Measurements from ENCODE around the gene SOAT1.

- TF ChIP-seq BCL11A (IDR thresholded peaks at IDR 0.05; ENCODE audit: low read depth, low read length) (no peak), ZNF687 (IDR thresholded peaks at IDR 0.05) (no peak), CTCF (IDR thresholded peaks at IDR 0.05 in 2 of 3, conservative IDR thresholded peaks at IDR 0.05 in 1 of 3; ENCODE audit: control insufficient read depth in 2 of 3, extremely low read depth in 1 of 3, insufficient read depth in 1 of 3, low read depth in 3 of 3, low read length in 3 of 3) (no peak)
These were observed 11.9 kb downstream of the SOAT1 start for GRCh38 chr1:179305450-179305849.
